Measurements from ENCODE around the gene WWTR1.

WWTR1 gene

GRCh38 chr3:149653564-149653963, 4.3 kb downstream of the WWTR1 start:
- Histone ChIP-seq H3K4me1 (ENCODE audit: insufficient read depth, low read length) (peaks cover 29% of the 10 kb centered on the region), H3K9ac (ENCODE audit: low read depth, low read length) (no peak overlapping the region), H3K9me3 (ENCODE audit: insufficient read depth, low read depth, low read length) (no peaks in the 10 kb centered on the region), H3K27ac (ENCODE audit: low read depth, low read length) (no peak overlapping the region), H3K4me3 (ENCODE audit: low read length) (no peak overlapping the region), H3K27me3 (ENCODE audit: insufficient read depth, low read length) (peaks cover 15% of the 10 kb centered on the region), H3K36me3 (ENCODE audit: insufficient read depth, low read length) (peaks cover 47% of the 10 kb centered on the region)
- WGBS = 94% methylated on average over 2 of the region's 2 CpGs

GRCh38 chr3:149653136-149653535, 4.7 kb downstream of the WWTR1 start:
- 100% methylated on average over 1 of the region's 1 CpG for WGBS
- no peaks in the 10 kb centered on the region for H3K9me3 ChIP-seq (ENCODE audit: insufficient read depth, low read depth, low read length)
- H3K9ac ChIP-seq (ENCODE audit: low read depth, low read length) = no peak overlapping the region
- H3K36me3 ChIP-seq (ENCODE audit: insufficient read depth, low read length) = peaks cover 50% of the 10 kb centered on the region
- H3K27me3 ChIP-seq (ENCODE audit: insufficient read depth, low read length) = peaks cover 15% of the 10 kb centered on the region
- peaks cover 29% of the 10 kb centered on the region for H3K4me1 ChIP-seq (ENCODE audit: insufficient read depth, low read length)
- H3K4me3 ChIP-seq (ENCODE audit: low read length) = no peak overlapping the region
- no peak overlapping the region for H3K27ac ChIP-seq (ENCODE audit: low read depth, low read length)

GRCh38 chr3:149650828-149651227, 7.0 kb downstream of the WWTR1 start:
- 83% methylated on average over 1 of the region's 1 CpG for WGBS

GRCh38 chr3:149648525-149648924, 9.3 kb downstream of the WWTR1 start:
- WGBS = 94% methylated on average over 3 of the region's 3 CpGs
- Histone ChIP-seq H3K9me3 (ENCODE audit: insufficient read depth, low read depth, low read length) (no peaks in the 10 kb centered on the region), H3K27ac (ENCODE audit: low read depth, low read length) (no peak overlapping the region), H3K4me3 (ENCODE audit: low read length) (no peak overlapping the region), H3K36me3 (ENCODE audit: insufficient read depth, low read length) (peaks cover 59% of the 10 kb centered on the region), H3K4me1 (ENCODE audit: insufficient read depth, low read length) (peaks cover 10% of the 10 kb centered on the region), H3K27me3 (ENCODE audit: insufficient read depth, low read length) (no peaks in the 10 kb centered on the region), H3K9ac (ENCODE audit: low read depth, low read length) (no peak overlapping the region)

More at GRCh38 chr3:149650828-149651227, 7.0 kb downstream of the WWTR1 start:
- peaks cover 20% of the 10 kb centered on the region for H3K4me1 ChIP-seq (ENCODE audit: insufficient read depth, low read length)
- H3K4me3 ChIP-seq (ENCODE audit: low read length) = no peak overlapping the region
- peaks cover 69% of the 10 kb centered on the region for H3K36me3 ChIP-seq (ENCODE audit: insufficient read depth, low read length)
- H3K27me3 ChIP-seq (ENCODE audit: insufficient read depth, low read length) = no peaks in the 10 kb centered on the region
- no peak overlapping the region for H3K27ac ChIP-seq (ENCODE audit: low read depth, low read length)
- no peaks in the 10 kb centered on the region for H3K9me3 ChIP-seq (ENCODE audit: insufficient read depth, low read depth, low read length)
- H3K9ac ChIP-seq (ENCODE audit: low read depth, low read length) = no peak overlapping the region

GRCh38 chr3:149647812-149648211, 10.0 kb downstream of the WWTR1 start:
- Histone ChIP-seq H3K4me3 (ENCODE audit: low read length) (no peak overlapping the region), H3K4me1 (ENCODE audit: insufficient read depth, low read length) (peaks cover 3% of the 10 kb centered on the region), H3K9ac (ENCODE audit: low read depth, low read length) (no peak overlapping the region), H3K36me3 (ENCODE audit: insufficient read depth, low read length) (peaks cover 52% of the 10 kb centered on the region), H3K27me3 (ENCODE audit: insufficient read depth, low read length) (no peaks in the 10 kb centered on the region), H3K9me3 (ENCODE audit: insufficient read depth, low read depth, low read length) (no peaks in the 10 kb centered on the region), H3K27ac (ENCODE audit: low read depth, low read length) (no peak overlapping the region)
- WGBS = 100% methylated on average over 1 of the region's 1 CpG

- Histone ChIP-seq H3K9ac (ENCODE audit: low read depth, low read length) (no peak overlapping the region), H3K4me3 (ENCODE audit: low read length) (no peak overlapping the region), H3K9me3 (ENCODE audit: insufficient read depth, low read depth, low read length) (no peaks in the 10 kb centered on the region), H3K36me3 (ENCODE audit: insufficient read depth, low read length) (peaks cover 49% of the 10 kb centered on the region), H3K27me3 (ENCODE audit: insufficient read depth, low read length) (no peaks in the 10 kb centered on the region), H3K4me1 (ENCODE audit: insufficient read depth, low read length) (no peaks in the 10 kb centered on the region), H3K27ac (ENCODE audit: low read depth, low read length) (no peak overlapping the region)
- WGBS = 95% methylated on average over 4 of the region's 4 CpGs
Measured at GRCh38 chr3:149647285-149647684, 10.5 kb downstream of the WWTR1 start.

GRCh38 chr3:149646181-149646766, 11.6 kb downstream of the WWTR1 start:
- no peaks in the 10 kb centered on the region for H3K9me3 ChIP-seq (ENCODE audit: insufficient read depth, low read depth, low read length)
- H3K9ac ChIP-seq (ENCODE audit: low read depth, low read length) = no peak overlapping the region
- H3K36me3 ChIP-seq (ENCODE audit: insufficient read depth, low read length) = peaks cover 42% of the 10 kb centered on the region
- peaks cover 6% of the 10 kb centered on the region for H3K4me1 ChIP-seq (ENCODE audit: insufficient read depth, low read length)
- WGBS = 97% methylated on average over 4 of the region's 4 CpGs
- H3K27me3 ChIP-seq (ENCODE audit: insufficient read depth, low read length) = no peaks in the 10 kb centered on the region
- no peak overlapping the region for H3K4me3 ChIP-seq (ENCODE audit: low read length)
- no peak overlapping the region for H3K27ac ChIP-seq (ENCODE audit: low read depth, low read length)

GRCh38 chr3:149643963-149644362, 13.9 kb downstream of the WWTR1 start:
- Histone ChIP-seq H3K9me3 (ENCODE audit: insufficient read depth, low read depth, low read length) (no peaks in the 10 kb centered on the region), H3K9ac (ENCODE audit: low read depth, low read length) (no peak overlapping the region), H3K4me1 (ENCODE audit: insufficient read depth, low read length) (peaks cover 11% of the 10 kb centered on the region), H3K27me3 (ENCODE audit: insufficient read depth, low read length) (no peaks in the 10 kb centered on the region), H3K27ac (ENCODE audit: low read depth, low read length) (no peak overlapping the region), H3K4me3 (ENCODE audit: low read length) (no peak overlapping the region), H3K36me3 (ENCODE audit: insufficient read depth, low read length) (peaks cover 26% of the 10 kb centered on the region)
- 92% methylated on average over 3 of the region's 3 CpGs for WGBS

GRCh38 chr3:149643482-149643798, 14.4 kb downstream of the WWTR1 start:
- Histone ChIP-seq H3K9ac (ENCODE audit: low read depth, low read length) (no peak overlapping the region), H3K9me3 (ENCODE audit: insufficient read depth, low read depth, low read length) (no peaks in the 10 kb centered on the region), H3K27me3 (ENCODE audit: insufficient read depth, low read length) (no peaks in the 10 kb centered on the region), H3K27ac (ENCODE audit: low read depth, low read length) (no peak overlapping the region), H3K4me3 (ENCODE audit: low read length) (no peak overlapping the region), H3K4me1 (ENCODE audit: insufficient read depth, low read length) (peaks cover 12% of the 10 kb centered on the region), H3K36me3 (ENCODE audit: insufficient read depth, low read length) (peaks cover 23% of the 10 kb centered on the region)
- WGBS = 95% methylated on average over 4 of the region's 4 CpGs

GRCh38 chr3:149640976-149641728, 16.7 kb downstream of the WWTR1 start:
- Histone ChIP-seq H3K27ac (ENCODE audit: low read depth, low read length) (no peak overlapping the region), H3K9ac (ENCODE audit: low read depth, low read length) (no peak overlapping the region), H3K4me1 (ENCODE audit: insufficient read depth, low read length) (peaks cover 12% of the 10 kb centered on the region), H3K9me3 (ENCODE audit: insufficient read depth, low read depth, low read length) (no peaks in the 10 kb centered on the region), H3K36me3 (ENCODE audit: insufficient read depth, low read length) (peaks cover 4% of the 10 kb centered on the region; the same call in 1 of the 2 replicates), H3K27me3 (ENCODE audit: insufficient read depth, low read length) (no peaks in the 10 kb centered on the region), H3K4me3 (ENCODE audit: low read length) (no peak overlapping the region)
- WGBS = 87% methylated on average over 6 of the region's 7 CpGs

- no peak overlapping the region for H3K27ac ChIP-seq (ENCODE audit: low read depth, low read length)
- no peaks in the 10 kb centered on the region for H3K27me3 ChIP-seq (ENCODE audit: insufficient read depth, low read length)
- H3K4me3 ChIP-seq (ENCODE audit: low read length) = no peak overlapping the region
- peaks cover 1% of the 10 kb centered on the region; the same call in 1 of the 2 replicates for H3K36me3 ChIP-seq (ENCODE audit: insufficient read depth, low read length)
- H3K4me1 ChIP-seq (ENCODE audit: insufficient read depth, low read length) = peaks cover 12% of the 10 kb centered on the region
- no peaks in the 10 kb centered on the region for H3K9me3 ChIP-seq (ENCODE audit: insufficient read depth, low read depth, low read length)
- no peak overlapping the region for H3K9ac ChIP-seq (ENCODE audit: low read depth, low read length)
- 100% methylated on average over 2 of the region's 2 CpGs for WGBS
Measured at GRCh38 chr3:149639093-149639486, 18.7 kb downstream of the WWTR1 start.

Data from HUES64 (cell line).